Measurements from ENCODE around the gene EVI5.
A peak's percentile ranks its signal among the peaks of the same experiment; 100 is the strongest.

The EVI5 gene

DNA sequence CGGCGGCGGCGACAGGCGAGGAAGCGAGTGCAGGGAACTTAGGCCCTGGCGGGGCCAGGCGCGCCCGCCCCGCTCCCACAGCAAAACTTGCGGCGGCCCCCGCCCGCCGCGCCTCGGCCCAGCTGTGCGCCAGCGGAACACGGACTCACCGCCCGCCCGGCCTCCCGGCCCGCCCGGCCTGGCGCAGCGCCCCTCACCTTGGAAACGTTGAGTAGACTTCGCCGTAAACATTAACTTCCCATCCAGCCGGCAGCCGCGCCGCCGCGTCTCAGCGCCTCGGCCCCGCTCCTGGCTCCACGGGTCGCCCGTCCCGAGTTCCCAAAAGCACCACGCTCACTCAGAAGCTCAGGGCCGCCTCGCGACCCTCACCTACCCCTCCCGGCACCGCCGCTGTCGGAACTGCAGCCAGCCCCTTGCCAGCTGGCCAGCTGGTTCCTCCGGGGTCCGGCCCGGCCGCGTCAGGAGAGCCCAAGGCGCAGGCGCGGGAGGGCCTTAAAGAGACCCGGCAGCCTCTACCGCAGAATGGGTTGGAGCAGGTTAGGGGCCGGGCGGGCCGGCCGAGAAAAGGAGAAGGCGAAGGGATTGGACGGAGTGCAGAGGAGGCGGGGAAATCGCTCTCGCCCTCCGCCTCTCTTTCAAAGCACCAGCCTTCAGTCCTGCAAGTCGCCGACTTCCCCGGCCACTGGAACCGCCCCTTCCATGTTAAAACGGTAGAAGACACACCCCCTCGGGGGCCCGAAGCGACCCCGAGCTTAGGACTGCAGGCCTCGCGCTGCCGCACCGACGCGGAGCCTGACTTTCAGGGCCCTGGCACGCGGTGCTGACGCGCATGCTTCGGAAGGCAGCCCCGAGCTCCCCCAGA is at the start of gene EVI5:
Gene EVI5 (minus strand): TSS at position 470 of the 862 bp plus-strand sequence. CDS start 48,562 bp downstream, outside the sequence.
- DNase-seq: peak; percentile 60

DNA sequence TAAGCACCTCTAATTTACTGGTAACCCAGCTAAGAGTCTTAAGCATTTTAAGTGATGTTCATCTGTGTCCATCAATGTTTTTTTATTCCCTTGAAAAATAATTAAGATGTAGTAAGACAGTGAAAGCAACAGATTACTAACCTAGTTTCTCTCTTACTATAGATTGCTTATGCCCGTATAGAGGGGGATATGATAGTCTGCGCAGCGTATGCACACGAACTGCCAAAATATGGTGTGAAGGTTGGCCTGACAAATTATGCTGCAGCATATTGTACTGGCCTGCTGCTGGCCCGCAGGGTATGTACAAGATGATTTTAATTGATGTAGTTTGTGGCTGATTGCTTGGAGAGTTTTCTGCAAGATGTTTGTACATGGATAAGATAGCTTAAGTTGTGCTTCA is 49.7 kb upstream of the EVI5 start:
- DNase-seq: no peak

DNA sequence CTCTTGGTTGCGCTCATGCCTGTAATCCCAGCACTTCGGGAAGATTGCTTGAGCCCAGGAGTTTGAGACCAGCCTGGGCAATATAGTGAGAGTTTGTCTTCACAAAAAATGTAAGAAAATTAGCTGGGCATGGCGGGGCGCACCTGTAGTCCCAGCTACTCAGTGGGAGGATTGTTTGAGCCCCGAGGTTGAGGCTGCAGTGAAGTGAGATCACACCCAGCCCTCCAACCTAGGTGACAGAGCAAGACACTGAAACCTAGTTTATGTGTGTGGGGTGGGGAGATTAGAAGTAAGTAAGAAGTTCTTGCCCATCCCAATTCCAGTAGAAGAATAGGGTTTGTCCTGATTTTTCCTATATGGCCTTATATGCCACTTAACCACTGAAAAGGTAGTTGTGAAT is 48.9 kb upstream of the EVI5 start:
- DNase-seq: peak; percentile 10

DNA sequence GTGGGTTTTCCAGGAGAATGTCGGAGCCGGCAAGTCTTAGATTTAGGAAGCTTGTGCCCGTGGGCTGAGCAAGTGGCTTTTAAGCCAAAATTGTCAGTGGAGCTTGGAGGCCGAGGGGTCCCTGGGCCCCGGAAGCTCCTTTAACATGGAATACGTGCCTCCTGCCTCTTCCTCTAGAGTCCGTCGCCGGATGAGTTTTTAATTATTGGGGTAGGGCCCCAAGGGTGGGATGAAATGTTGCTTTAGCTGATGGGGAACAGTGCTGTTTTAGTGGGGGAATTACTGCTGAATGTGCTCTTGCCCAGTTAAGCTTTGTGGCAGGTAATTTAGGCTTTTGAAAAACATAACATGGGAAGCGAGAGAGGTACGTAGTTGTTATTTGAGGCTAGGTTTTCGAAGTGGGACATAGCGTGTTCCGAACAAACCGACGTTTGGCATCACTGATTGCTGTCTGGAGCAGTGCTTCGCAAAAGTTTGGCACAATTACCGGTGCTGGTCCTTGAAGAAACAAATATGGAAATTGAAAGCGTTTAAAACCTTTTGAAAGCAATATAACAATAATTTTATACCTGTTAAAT is 47.7 kb upstream of the EVI5 start:
- DNase-seq: no peak

DNA sequence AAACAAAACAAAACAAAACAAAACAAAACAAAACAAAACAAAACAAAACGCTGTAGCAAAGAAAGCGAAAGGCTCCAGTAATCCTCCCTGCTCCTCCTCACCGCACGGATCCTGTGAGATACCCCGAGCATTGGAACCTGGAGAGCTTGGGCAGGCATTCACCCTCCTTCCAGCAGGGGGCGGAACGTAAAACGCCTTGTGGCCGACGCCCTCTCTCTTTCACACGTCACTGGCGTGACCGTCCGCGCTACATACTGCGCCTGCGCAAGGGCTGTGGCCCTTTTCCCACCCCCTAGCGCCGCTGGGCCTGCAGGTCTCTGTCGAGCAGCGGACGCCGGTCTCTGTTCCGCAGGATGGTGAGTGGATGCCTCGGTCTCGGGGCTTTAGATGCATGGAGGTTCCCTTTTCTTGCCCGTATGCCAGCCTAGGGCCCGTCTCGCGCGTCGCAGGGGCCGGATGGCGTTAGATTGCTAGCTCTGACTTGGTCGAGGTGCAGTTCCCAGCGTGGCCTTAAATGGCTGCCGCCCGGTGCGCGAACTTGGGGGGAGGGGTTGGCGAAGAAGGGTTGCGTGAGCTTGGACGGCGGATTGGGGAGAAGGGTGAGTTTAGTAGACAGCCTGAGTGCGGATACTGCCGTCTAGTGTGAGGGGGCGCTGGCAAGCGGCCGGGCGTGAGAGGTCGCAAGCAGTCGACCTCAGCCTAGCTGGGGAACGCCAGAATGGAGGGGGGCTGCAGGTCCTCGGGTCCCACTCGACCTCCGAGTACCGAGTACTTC is 47.0 kb upstream of the EVI5 start, which contains the start of gene RPL5:
Gene RPL5 (plus strand): TSS at position 279 of the 775 bp plus-strand sequence. CDS start 75 bp downstream, at position 354.
- DNase-seq: peak; percentile 95

DNA sequence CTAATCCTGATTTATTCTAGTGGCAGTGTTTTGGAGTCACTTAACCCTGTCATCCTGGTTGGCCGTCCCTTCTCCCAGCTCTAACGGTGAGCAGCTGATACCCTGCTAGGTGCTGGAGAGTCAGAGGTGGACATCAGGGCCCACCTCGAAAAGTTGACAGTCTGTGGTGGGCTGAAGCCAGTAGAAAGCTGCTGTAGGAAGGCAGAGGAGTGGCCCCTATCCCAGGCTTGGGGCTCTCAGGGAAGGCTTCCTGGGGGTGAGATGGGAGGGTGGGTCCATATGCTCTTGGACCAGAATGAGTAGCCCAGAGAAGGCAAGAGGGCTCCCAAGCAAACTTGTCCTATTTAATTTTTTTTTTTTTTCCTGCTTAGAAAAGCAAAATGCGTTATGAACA is 46.5 kb upstream of the EVI5 start:
- DNase-seq: no peak

DNA sequence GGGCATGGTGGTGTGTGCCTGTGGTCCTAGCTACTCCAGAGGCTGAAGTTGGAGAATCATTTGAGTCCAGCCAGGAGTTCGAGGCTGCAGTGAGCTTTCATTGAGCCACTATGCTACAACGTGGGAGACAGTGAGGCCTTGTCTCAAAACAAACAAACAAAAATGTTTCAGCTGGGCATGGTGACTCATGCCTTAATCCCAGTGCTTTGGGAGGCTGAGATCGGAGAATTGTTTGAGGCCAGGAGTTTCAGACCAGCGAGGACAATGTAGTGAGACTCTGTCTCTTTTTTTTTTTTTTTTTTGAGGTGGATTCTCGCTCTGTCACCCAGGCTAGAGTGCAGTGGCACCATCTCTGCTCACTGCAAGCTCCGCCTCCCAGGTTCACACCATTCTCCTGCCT is 41.9 kb upstream of the EVI5 start:
- no peak for DNase-seq

DNA sequence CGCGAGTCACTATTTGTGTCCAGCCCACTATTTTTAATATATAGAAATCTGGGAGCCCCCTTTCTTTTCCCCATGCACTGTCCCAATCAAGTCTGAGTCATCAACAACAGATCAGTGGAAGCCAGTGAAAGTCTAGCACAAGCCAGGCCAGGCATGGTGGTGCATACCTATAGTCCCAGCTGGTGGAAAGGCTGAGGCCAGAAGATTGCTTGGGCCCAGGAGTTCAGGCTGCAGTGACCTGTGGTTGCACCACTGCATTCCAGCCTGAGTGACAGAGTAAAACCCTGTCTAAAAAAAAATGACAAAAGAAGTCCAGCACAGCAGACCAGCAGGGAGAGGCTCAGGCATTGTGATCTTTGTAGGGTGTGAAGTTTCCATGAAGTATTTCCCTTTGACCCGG is 38.0 kb upstream of the EVI5 start:
- no peak for DNase-seq

DNA sequence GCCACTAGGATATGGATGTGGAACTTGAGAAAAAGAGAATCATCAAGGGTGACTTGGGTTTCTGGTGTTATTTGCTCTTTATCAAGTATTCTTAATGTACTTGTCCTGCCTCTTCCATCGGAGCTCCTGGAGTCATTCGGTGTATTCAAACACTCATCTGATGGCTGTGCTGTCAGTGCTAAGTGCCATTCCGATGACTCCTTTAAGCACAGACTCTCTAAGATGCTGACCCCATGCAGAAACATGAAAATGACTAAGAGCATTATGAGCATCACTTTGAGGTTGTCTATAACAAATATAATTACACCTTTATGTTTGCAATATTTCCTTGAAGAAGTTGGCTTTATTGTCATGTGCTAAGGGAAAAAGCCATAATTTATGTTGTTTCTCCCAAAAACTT is 35.6 kb upstream of the EVI5 start:
- DNase-seq: no peak

DNA sequence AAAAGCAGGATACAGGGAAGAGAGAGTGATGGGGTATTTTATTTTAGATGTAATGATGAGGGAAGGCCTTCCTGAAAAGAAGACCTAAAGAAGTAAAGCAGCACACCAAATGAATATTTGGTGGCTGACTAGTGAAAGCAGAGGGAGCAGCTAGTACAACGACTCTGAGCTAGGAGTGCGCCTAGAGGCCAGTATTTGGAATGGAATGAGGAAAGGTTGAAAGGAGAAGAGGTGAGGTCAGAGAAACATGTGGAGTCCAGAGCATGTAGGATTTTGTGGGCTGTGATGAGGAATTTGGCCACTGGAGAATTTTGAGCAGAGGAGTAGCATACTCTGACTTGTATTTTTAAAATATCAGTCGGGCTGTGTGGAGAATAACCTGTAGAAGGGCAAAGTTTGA is 35.1 kb upstream of the EVI5 start:
- no peak for DNase-seq

DNA sequence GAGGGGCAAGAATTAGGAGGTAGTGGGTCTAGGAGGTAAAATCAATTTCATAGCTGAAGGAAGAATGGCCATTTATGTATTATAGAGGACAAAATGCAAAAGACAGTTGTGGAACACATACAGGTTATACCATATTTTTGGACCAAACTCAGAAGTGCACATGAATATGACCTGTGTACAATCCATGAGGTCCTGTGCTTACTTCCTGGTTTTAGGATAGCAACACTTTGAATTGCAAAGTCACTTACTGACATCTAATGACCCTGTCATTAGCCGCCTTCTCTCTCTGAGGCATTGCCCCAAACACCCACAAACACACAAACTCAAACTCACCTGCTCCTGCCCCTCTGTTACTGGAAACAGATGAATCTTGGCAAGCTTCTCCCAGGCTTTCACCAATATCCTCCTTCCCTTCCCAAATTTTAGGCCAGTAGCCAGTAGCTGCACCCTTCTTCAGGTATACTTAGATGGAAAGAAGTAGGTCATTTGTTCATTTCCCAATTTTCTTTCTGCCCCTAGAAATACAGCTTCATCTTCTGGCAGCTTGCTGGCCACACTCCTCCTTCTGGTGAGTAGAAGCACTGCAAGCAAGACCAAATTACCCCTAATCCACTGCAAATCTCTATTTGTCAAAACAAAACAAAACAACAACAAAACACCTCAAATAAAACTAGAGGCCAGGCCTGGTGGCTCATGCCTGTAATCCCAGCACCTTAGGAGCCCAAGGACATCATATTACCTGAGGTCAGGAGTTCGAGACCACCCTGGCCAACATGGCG is 33.3 kb upstream of the EVI5 start:
- no peak for DNase-seq

DNA sequence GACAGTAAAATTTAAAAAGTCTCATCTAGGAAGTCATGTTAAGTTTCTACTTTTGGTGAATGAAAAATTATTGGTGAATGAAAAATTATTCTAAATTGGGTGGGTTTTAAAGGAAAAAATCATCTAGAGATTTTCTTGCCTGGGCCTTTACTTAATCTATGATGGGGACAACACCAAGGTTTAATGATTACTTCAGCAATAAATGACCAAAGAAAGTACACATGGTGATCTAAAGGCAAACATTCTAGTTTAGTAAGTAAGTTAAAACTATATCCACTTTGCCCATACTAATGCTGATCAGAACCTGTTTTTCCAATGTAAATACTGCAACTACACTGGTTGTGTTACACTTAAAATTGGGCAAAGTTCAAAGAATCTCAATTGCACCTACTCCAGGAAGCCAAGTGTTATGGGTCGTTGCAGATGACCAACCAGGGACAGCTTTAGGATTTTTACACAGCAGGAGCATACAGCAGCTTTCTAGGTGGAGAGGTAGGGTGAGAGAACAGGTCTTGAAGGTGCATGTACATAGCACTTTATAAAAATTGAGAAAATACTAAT is 32.3 kb upstream of the EVI5 start:
- DNase-seq: no peak

DNA sequence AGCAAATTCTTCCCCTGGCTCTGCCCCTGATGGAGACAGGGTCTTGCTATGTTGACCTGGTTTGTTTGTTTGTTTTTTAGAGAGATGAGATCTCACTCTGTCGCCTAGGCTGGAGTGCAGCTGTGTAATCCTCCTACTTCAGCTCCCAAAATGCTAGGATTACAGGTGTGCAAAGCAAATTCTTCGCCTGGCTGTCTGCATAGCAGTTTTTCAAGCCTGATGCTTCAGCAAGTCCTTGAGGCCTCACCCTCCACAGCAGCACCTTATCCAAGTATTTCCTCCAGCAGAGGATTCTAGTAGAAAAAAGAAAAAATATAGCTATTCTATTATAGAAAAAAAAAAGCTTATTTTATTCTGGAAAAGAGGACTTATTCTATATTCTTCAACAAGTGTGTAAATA is 31.8 kb upstream of the EVI5 start:
- no peak for DNase-seq

DNA sequence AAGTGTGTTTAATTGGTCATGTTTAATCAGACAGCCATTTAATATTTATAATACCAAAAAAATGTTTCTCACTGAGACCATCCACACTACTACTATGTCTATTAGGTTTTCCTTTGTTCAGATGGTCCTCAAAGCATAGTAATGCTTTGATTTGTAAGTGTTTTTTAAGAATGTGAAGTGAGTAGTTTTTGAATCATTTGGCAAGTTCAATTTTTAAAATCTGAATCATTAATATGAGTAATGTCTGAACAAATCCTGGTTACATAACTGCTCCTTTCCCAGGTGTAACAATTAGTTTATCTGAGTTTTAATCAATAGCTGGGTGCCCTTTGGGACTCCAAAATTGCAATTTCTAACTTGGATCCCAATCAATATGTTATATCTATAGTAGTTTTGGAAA is 23.5 kb upstream of the EVI5 start:
- no peak for DNase-seq

DNA sequence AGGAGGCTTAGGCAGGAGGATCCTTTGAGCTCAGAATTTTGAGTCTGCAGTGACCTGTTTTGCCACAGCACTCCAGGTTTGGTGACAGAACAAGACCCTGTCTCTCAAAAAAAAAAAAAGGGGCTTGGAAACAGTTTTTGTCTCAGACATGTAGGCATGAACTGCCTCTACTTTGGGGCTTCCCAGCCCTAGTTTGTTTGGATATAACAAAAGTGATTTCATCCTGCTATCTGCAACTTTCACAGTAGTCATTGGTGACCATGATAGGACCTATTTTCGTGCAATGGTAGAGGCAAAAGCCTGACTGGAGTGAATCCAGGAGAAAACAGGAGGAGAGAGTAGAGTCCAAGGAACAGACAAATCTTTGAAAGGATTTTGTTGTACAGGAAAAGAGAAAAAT is 20.3 kb upstream of the EVI5 start:
- no peak for DNase-seq

DNA sequence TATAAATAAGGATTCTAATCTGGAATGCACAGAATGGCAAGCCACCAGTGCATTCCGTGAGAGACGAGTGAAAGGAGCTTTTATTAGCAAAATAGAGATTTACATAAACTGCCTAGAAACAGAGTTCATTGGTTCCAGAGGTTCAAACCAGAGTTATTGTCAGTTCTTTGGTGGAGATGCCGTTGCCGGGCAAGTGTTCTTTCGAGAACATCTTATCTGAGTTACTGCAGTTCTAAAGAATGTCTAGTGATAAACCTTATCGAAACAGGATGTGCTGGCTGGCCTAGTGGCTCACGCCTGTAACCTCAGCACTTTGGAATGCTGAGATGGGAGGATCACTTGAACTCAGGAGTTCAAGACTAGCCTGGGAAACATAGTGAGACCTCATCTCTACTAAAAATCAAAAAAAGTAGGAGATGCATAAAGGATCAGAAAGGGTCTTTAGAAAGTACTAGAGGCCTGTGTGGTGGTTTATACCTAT is 19.9 kb upstream of the EVI5 start:
- no peak for DNase-seq

DNA sequence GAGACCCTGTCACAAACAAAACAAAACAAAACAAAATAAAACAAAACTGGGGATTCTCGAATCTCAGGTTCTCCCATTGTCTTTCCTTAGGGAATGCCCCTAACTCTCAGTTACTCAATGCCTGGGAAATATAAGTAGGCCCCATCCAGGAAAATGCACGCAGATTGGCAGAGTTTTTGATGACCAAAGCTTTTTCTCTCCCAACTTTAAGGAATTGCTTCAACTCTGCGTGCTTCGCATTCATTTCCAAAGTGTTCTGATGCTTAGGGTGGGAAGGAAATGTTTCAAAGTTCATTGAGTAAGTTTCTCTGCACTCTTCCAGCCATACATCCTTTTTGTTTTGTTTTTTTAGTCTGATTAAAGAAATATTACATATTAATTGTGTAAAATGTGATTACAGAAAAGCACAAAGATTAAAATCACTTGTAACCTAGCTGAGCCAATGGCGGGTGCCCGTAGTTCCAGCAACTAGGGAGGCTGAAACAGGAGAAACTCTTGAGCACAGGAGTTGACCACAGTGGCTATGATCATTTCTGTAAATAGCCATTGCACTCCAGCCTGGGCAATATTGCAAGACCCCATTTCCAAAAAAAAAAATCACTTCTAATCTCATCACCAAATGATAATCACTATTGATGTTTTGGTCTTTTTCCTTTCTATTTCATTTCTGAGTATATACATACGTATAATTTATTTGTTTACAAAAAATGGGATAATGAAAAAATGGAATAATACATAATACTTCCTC is 18.4 kb upstream of the EVI5 start:
- no peak for DNase-seq

DNA sequence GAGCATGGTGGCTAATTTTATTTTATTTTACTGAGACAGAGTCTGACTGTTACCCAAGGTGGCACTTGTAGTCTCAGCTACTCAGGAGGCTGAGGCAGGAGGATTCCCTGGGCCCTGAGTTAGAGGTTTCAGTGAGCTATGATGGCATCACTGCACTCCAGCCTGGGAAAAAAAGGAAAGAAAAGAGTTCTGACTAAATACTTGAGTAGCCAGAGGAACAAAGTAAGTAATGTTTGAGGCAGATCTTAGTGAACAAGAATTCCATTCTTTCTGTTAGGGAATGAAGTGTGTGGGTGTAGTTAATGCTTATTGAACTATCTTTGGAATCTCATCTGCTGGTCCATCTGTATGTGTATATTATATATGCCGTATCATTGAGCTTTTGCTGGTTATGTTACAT is 13.1 kb upstream of the EVI5 start:
- no peak for DNase-seq

DNA sequence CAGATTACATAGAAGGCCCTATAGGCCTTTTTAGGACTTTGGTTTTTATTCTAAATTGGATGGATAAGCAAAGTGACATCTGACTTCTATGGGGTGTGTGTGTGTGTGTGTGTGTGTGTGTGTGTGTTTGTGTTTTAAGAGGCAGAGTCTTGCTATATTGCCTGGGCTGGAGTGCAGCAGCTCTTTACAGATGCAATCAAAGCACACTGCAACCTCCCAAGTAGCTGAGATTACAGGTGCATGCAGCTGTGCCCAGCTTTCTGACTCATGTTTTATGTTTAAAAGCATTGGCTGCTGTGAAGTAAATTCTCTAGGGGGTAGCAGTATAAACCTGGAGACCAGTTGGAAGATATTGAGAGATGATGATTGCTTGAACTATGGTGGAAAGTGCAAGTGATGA is 12.4 kb upstream of the EVI5 start:
- no peak for DNase-seq

DNA sequence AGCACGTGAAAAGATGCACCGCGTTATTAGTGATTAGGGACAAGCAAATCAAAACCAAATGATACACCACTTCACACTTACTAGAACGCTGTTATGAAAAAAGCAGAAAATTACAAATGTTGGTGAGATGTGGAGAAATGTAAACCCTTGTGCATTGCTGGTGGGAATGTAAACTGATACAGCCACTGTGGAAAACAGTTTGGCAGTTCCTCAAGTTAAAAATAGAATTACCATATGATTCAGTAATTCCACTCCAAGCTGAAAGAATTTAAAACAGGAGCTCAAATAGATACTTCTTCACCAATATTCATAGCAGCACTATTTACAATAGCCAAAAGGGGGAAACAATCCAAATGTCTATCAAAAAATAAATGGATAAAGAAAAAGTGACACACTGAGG is 10.3 kb upstream of the EVI5 start:
- DNase-seq: no peak

DNA sequence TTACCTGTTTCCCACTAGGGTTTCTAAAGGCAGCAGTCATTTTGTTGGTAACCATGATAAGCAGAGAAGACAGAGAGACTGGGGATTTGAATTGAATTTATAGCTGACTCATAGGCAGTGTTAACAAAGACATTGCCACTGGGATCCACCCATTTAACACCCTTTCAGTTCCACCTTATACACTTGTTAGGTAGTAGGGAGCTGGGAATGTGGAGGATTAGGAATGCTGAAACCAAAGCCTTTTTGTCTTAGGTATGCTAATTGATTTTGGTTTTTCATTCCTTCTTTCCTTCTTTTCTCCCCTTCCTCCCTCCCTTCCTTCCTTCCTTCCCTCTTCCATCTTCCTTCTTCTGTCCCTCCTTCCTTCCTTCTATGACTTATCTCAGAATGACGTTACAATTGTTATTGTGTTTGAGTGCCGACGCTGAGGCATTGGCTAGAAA is 7.5 kb upstream of the EVI5 start:
- no peak for DNase-seq
